RWPE2 (cell line): ENCODE data around the gene CPEB4.

Experiments used
- ATAC-seq: fragments of 200-7000 bp; cut with Tn5 transposase; 3 replicates; pipeline ENCODE4 v1.9.1; 2021; ENCODE audit warnings: low read depth
- DNase-seq: peaks from one replicate; pipeline ENCODE4 v3.0.0-alpha.2; 2020; ENCODE audit warnings: low spot score
- H3K27ac ChIP-seq: fragments of 450-650 bp; 2 replicates; pipeline ENCODE4 v1.5.1; 2017; ENCODE audit warnings: mild to moderate bottlenecking; ENCODE audit not compliant: poor library complexity, severe bottlenecking
- H3K27me3 ChIP-seq: fragments of 250-450 bp; sonication (Bioruptor Pico); 2 replicates; pipeline ENCODE4 v1.5.1; 2021; ENCODE audit warnings: mild to moderate bottlenecking, moderate library complexity; ENCODE audit not compliant: insufficient read depth, poor library complexity, severe bottlenecking
- H3K36me3 ChIP-seq: fragments of 250-450 bp; sonication (Bioruptor Pico); 2 replicates; pipeline ENCODE4 v1.5.1; 2020; ENCODE audit warnings: low read depth, mild to moderate bottlenecking, moderate library complexity
- H3K4me1 ChIP-seq: fragments of 250-450 bp; sonication (Bioruptor Pico); 2 replicates; pipeline ENCODE4 v1.5.1; 2021; ENCODE audit warnings: mild to moderate bottlenecking, moderate library complexity; ENCODE audit not compliant: insufficient read depth, poor library complexity, severe bottlenecking
- H3K4me3 ChIP-seq: fragments of 250-450 bp; sonication (Bioruptor Pico); 2 replicates; pipeline ENCODE4 v1.5.1; 2021; ENCODE audit warnings: mild to moderate bottlenecking, moderate library complexity; ENCODE audit not compliant: severe bottlenecking
- H3K9me3 ChIP-seq: fragments of 250-450 bp; sonication (Bioruptor Pico); 2 replicates; pipeline ENCODE4 v1.5.1; 2021; ENCODE audit warnings: mild to moderate bottlenecking, moderate library complexity; ENCODE audit not compliant: severe bottlenecking
- TF ChIP-seq, protein P1 (sequence below): fragments of 450-650 bp; IDR thresholded peaks from one replicate; pipeline ENCODE4 v1.5.1; 2017; ENCODE audit warnings: mild to moderate bottlenecking, moderate library complexity; ENCODE audit not compliant: poor library complexity, severe bottlenecking

CPEB4 gene

DNA sequence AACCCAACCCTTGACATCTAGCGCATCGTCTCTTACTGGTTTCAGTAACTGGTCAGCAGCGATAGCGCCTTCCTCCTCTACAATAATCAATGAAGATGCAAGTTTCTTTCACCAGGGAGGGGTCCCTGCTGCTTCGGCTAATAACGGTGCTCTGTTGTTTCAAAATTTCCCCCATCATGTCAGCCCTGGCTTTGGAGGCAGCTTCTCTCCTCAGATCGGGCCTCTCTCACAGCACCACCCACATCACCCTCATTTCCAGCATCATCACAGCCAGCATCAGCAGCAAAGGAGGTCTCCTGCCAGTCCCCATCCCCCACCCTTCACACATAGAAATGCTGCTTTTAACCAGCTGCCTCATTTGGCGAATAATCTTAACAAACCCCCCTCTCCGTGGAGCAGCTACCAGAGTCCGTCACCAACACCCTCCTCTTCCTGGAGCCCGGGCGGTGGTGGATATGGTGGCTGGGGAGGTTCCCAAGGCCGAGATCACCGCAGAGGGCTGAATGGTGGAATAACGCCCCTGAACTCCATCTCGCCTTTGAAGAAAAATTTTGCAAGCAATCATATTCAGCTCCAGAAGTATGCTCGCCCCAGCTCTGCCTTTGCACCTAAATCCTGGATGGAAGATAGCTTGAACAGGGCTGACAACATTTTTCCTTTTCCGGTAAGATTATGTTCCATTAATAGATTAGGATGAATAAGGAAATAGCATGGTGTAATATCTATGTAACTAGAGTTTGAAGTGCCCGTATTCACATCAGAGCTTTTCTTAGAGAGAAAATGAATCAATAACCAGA lies 2.2 kb downstream of the CPEB4 start:
- TF ChIP-seq, protein P1, sequence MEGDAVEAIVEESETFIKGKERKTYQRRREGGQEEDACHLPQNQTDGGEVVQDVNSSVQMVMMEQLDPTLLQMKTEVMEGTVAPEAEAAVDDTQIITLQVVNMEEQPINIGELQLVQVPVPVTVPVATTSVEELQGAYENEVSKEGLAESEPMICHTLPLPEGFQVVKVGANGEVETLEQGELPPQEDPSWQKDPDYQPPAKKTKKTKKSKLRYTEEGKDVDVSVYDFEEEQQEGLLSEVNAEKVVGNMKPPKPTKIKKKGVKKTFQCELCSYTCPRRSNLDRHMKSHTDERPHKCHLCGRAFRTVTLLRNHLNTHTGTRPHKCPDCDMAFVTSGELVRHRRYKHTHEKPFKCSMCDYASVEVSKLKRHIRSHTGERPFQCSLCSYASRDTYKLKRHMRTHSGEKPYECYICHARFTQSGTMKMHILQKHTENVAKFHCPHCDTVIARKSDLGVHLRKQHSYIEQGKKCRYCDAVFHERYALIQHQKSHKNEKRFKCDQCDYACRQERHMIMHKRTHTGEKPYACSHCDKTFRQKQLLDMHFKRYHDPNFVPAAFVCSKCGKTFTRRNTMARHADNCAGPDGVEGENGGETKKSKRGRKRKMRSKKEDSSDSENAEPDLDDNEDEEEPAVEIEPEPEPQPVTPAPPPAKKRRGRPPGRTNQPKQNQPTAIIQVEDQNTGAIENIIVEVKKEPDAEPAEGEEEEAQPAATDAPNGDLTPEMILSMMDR, result no peak
- Histone ChIP-seq H3K27me3 (no peaks in the 10 kb centered on the region), H3K4me3 (peak overlapping the region; percentile 10), H3K4me1 (peaks cover 17% of the 10 kb centered on the region), H3K36me3 (no peaks in the 10 kb centered on the region), H3K27ac (no peak overlapping the region), H3K9me3 (no peaks in the 10 kb centered on the region)
- DNase-seq (no peak), ATAC-seq (no peak)

DNA sequence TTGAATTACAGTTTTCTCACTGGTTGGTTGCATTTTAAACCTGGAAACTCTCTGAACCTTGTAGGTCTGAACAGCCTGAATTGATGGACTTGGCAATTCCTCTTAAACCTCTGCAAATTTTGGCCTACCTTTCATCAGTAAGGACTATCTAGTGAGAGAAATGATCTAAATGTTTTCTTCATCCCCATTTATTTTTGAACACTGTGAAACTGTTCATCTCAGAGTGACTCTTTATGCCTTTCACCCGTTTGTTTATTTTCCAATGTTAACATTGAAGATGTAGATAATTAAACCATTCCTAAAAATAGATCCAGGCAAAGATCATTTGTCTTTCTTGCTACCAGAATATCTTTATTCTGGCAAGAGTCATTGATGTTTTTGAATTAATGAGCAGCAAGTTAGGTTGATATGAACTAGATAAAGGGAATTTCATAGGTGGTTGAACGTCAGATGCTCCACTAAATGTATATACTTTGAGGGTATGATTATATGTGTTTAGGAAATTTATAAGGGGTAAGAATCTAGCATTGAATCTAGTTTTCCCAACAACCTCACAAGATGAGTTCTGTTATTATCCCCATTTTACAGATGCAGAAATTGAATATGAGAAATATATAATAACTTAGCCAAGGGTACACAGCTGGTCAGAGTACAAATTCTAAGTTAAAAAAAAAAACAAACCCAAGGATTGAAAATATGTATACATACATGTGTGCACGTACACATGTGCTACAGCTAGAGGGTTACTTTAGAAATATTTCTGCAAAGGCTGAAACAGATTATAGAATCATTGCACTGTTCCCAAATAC lies 3.4 kb downstream of the CPEB4 start:
- no peak overlapping the region for H3K27ac ChIP-seq
- ATAC-seq, result no peak
- H3K4me1 ChIP-seq, result peaks cover 17% of the 10 kb centered on the region
- no peak for DNase-seq
- TF ChIP-seq, protein P1, result no peak
- H3K27me3 ChIP-seq, result no peaks in the 10 kb centered on the region
- no peaks in the 10 kb centered on the region for H3K9me3 ChIP-seq
- no peak overlapping the region for H3K4me3 ChIP-seq
- no peaks in the 10 kb centered on the region for H3K36me3 ChIP-seq

DNA sequence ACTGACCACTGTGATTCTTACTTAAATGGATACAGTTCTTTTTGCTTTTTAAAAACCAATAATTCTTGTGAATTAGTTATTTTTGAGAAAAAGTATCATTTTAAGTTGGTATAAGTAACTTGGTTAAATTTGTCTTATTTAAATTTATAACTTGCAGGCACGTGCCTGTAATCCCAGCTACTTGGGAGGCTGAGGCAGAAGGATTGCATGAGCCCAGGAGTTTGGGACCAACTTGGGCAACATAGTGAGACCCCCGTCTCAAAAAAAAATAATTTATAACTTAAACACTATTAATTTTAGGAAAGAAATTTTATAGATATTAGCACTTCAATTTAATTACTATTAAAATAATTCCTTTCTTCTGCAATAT lies 5.0 kb downstream of the CPEB4 start:
- Histone ChIP-seq H3K27ac (no peak overlapping the region), H3K9me3 (no peaks in the 10 kb centered on the region), H3K36me3 (no peaks in the 10 kb centered on the region), H3K27me3 (no peaks in the 10 kb centered on the region), H3K4me1 (peaks cover 17% of the 10 kb centered on the region), H3K4me3 (no peak overlapping the region)
- DNase-seq (no peak), ATAC-seq (no peak)
- TF ChIP-seq, protein P1, result no peak

DNA sequence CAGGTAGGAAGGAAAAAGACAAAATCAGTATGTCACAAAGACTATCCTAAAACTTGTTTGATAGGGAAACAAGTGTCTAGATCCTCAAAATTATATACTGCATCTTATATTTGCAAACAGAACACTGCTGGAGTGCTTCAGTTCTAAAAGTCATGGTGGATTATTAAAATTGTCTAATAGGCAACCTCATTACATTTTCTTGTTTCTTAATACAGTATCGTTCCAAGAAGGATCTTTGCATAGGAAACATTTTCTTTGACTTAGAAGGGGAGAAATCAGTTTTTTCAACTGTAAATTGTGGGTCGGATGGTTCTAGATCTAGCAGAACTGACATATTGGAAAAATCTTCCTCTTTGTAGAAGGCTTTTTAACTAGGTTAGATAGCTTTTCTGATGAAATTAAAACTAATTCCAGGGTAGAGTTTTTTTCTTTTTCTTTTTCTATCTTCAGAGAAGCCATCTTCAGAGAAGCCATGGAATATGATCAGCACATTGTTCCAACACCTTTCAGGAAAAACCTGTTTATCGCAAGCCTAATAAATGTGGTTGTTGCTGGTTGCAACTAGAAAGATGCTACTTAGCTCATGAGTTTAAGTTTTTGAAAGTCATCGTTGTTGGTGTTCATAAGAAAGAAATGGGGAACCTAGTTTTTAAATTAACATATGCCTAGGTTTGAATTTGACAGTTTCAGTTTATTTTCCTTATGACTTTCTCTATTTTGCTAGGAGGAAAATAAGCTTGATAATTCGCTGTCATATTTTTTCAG lies 7.4 kb downstream of the CPEB4 start:
- Histone ChIP-seq H3K9me3 (no peaks in the 10 kb centered on the region), H3K36me3 (no peaks in the 10 kb centered on the region), H3K27ac (no peak overlapping the region), H3K4me3 (no peak overlapping the region), H3K27me3 (no peaks in the 10 kb centered on the region), H3K4me1 (peaks cover 11% of the 10 kb centered on the region)
- ATAC-seq (no peak), DNase-seq (no peak)
- TF ChIP-seq, protein P1, result no peak
